HEK293 (cell line): ENCODE results near the gene MYLK.

Source experiments
- CTCF ChIP-seq: fragments of 450-650 bp; formaldehyde crosslinking; IDR thresholded peaks from 2 replicates; pipeline ENCODE4 v1.5.1; 2016; ENCODE audit warnings: missing biosample characterization, missing genetic modification characterization
- TF ChIP-seq, protein P1 (sequence below): fragments of 450-650 bp; IDR thresholded peaks from 2 replicates; pipeline ENCODE4 v1.5.1; 2018; ENCODE audit warnings: missing biosample characterization, missing genetic modification characterization

DNA sequence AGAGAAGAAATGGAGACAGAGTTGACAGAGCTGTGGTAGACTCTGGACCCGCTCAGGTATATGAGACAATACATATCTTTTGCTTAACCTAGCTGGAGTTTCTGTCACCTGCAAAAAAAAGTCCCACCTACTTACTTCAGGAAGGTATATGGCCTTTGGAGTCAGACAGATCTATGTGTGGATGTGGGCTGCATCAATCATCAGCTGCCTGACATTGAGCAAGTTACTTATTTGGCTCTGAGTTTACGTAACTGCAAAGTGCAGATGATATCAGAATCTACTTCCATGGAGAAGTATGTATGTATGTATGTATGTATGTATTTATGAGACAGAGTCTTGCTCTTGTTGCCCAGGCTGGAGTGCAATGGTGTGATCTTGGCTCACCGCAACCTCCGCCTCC is 124.3 kb downstream of the MYLK start:
- TF ChIP-seq, protein P1, sequence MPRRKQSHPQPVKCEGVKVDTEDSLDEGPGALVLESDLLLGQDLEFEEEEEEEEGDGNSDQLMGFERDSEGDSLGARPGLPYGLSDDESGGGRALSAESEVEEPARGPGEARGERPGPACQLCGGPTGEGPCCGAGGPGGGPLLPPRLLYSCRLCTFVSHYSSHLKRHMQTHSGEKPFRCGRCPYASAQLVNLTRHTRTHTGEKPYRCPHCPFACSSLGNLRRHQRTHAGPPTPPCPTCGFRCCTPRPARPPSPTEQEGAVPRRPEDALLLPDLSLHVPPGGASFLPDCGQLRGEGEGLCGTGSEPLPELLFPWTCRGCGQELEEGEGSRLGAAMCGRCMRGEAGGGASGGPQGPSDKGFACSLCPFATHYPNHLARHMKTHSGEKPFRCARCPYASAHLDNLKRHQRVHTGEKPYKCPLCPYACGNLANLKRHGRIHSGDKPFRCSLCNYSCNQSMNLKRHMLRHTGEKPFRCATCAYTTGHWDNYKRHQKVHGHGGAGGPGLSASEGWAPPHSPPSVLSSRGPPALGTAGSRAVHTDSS (tag by site-specific recombination) = no peak
- TF ChIP-seq CTCF (tag by site-specific recombination) = no peak
